NCI-H2171 (cell line): Measurements from ENCODE around the gene CAPNS1.
"Not testable (repeated sequence)": the region's sequence is repeated elsewhere in the genome, so short reads cannot be mapped to it uniquely, and the experiment has no call there.

Experiments used
- DNase-seq: peaks from one replicate; lab custom pipeline; 2025; lab: John Stamatoyannopoulos, UW

The CAPNS1 gene

GRCh38 chr19:36114721-36115452 lies 25.0 kb upstream of the CAPNS1 start, which contains the start of gene POLR2I:
Gene POLR2I, minus strand, starts transcription at chr19:36114875. Its CDS starts 19 bp downstream, at chr19:36114856.
- peak; percentile 98 for DNase-seq

GRCh38 chr19:36115453-36116343 lies 24.2 kb upstream of the CAPNS1 start, which contains the start of gene TBCB:
Gene TBCB, plus strand, starts transcription at chr19:36115468. Its CDS starts 93 bp downstream, at chr19:36115561.
- DNase-seq, result peak; percentile 76

GRCh38 chr19:36116344-36116637 lies 23.6 kb upstream of the CAPNS1 start:
- DNase-seq, result no peak

GRCh38 chr19:36120092-36120983 lies 19.5 kb upstream of the CAPNS1 start:
- DNase-seq, result no peak

- no peak for DNase-seq
These were observed 18.9 kb upstream of the CAPNS1 start for GRCh38 chr19:36120984-36121358.

GRCh38 chr19:36121486-36122124 lies 18.3 kb upstream of the CAPNS1 start:
- DNase-seq, result no peak

GRCh38 chr19:36125557-36125956 lies 14.3 kb upstream of the CAPNS1 start:
- no peak for DNase-seq

- no peak for DNase-seq
These were observed 11.5 kb upstream of the CAPNS1 start for GRCh38 chr19:36128392-36128736.

- not testable (repeated sequence) for DNase-seq
These were observed 8.6 kb upstream of the CAPNS1 start for GRCh38 chr19:36131221-36131620.

- not testable (repeated sequence) for DNase-seq
These were observed 5.0 kb upstream of the CAPNS1 start for GRCh38 chr19:36134867-36135266.

GRCh38 chr19:36136964-36137686 lies 2.7 kb upstream of the CAPNS1 start:
- DNase-seq, result no peak

GRCh38 chr19:36139120-36139472 lies 770 bp upstream of the CAPNS1 start:
- no peak for DNase-seq

GRCh38 chr19:36140304-36141038 lies 605 bp downstream of the CAPNS1 start:
- DNase-seq, result peak; percentile 54

GRCh38 chr19:36141039-36141927 lies 1.4 kb downstream of the CAPNS1 start:
- peak; percentile 67 for DNase-seq

- no peak for DNase-seq
These were observed 2.2 kb downstream of the CAPNS1 start for GRCh38 chr19:36142046-36142445.

- no peak for DNase-seq
These were observed 2.6 kb downstream of the CAPNS1 start for GRCh38 chr19:36142496-36142895.

GRCh38 chr19:36144624-36145023 lies 4.8 kb downstream of the CAPNS1 start:
- DNase-seq, result no peak

- DNase-seq, result no peak
These were observed 10.0 kb downstream of the CAPNS1 start for GRCh38 chr19:36149673-36150406.

- no peak for DNase-seq
These were observed 10.7 kb downstream of the CAPNS1 start for GRCh38 chr19:36150586-36150985.
